ENCODE data around the gene TMPRSS9. TPM values are rescaled to one million over a fixed set of nuclear protein-coding genes. Genes with fewer than 3 reads are reported as not detected.

TMPRSS9 gene
- total and polyA plus RNA-seq, 3 donors from 2014 or later, result 3.5 to 9.8 (median 8.4) TPM

DNA sequence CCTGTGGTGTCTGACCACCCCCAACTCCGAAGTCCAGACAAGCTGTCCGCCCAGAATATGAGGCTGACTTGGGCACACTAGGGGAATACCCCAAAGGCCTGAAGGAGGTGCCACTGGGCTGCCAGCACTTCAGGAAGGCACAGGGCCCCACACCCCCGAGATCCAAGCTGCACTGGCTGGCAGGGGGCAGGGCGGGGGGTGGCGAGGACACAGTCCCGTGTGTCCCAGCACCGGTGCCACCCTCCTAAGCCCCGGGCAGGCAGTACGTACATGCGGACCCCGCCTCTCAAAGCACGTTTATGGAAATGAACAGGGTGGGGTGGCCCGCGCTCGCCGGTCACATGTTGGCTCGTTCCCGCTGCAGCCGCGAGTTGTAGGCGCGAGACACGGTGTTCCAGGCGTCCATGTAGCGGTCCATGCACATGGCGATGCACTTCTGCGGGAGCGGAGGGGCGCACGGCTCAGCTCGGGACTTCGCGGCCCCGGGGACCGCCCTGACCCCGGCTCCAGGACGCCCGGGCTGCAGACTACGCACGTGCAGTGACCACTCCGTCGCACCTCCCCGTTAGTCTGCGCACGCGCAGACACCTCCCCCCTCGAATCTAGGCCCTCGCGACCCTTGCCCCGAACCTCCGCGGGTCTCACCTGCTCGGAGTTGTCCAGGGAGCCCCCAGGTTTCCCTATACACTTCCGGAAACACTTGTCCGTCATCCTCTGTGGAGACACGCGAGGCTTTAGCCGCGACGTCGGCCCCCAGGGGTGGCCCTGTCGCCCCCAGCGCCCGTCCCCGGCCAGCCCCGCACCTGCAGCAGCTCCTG, 66.8 kb downstream of the TMPRSS9 start:
- Histone ChIP-seq H3K4me1 (peaks cover 33% of the 10 kb centered on the region), H3K27me3 (no peaks in the 10 kb centered on the region), H3K27ac (peak overlapping the region; percentile 97 to 99), H3K36me3 (ENCODE audit: low read depth, missing control alignments) (no peaks in the 10 kb centered on the region), H3K4me3 (peak overlapping the region; percentile 93 to 96), H3K9me3 (no peaks in the 10 kb centered on the region)
- intact Hi-C loops (cut with DNase I; ENCODE audit: low total_unique reads), result no loop called here
- TF ChIP-seq, protein P1, sequence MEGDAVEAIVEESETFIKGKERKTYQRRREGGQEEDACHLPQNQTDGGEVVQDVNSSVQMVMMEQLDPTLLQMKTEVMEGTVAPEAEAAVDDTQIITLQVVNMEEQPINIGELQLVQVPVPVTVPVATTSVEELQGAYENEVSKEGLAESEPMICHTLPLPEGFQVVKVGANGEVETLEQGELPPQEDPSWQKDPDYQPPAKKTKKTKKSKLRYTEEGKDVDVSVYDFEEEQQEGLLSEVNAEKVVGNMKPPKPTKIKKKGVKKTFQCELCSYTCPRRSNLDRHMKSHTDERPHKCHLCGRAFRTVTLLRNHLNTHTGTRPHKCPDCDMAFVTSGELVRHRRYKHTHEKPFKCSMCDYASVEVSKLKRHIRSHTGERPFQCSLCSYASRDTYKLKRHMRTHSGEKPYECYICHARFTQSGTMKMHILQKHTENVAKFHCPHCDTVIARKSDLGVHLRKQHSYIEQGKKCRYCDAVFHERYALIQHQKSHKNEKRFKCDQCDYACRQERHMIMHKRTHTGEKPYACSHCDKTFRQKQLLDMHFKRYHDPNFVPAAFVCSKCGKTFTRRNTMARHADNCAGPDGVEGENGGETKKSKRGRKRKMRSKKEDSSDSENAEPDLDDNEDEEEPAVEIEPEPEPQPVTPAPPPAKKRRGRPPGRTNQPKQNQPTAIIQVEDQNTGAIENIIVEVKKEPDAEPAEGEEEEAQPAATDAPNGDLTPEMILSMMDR (IDR thresholded peaks at IDR 0.05), result no peak
- no peak for TF ChIP-seq POLR2A (IDR thresholded peaks at IDR 0.05)
- 5 to 13% methylated on average over 10 to 52 of the region's 66 CpGs for WGBS, 2 donors
- peak; percentile 60 for DNase-seq

DNA sequence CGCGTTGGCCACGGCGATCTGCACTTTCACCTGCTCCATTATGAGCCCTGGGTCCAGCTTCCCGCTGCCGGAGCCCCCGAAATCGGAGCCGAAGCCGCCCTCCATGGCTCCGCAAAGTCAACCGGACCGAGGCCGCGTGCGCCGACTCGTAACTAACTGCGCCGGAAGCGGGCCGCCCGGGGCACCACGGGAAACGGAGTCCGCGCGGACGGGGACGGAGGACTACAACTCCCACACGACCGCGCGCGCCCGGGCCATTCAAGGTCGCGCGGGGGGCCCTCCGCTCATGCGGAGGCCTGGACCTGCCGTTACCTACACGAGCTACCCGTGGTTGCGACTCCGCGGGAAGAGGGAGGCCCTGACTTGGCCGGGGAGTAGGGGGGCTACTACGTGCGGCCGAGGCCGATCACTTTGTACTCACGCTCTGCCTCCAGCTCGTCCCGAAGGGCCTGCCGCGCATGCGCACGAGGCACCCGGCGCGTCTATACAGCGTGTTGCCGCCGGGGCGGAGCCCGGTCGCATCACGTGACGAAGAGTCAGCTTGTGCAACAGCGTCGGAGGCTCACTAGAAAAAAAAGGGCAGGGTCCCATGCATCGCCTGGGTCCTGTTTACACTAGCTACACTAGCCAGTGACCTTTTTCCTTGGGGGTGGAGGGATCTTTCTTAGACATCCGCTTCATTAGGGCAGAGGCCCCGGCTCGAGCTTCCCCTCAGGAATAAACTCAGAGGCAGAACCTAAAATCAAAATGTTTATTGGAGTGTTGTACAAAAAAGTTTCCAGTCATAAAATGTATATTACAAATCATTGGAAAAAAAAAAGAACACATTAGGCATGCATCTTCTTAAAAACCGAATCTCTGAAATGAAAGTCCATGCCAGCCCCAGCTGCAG, 67.6 kb downstream of the TMPRSS9 start, which contains the start of gene TIMM13:
Gene TIMM13 (minus strand): TSS at position 158 of the 892 bp plus-strand sequence. CDS start 53 bp downstream, at position 105.
- H3K27me3 ChIP-seq, result no peaks in the 10 kb centered on the region
- H3K4me1 ChIP-seq, result peaks cover 33% of the 10 kb centered on the region
- intact Hi-C loops (cut with DNase I; ENCODE audit: low total_unique reads), result no loop called here
- WGBS, 2 donors, result 1 to 2% methylated on average over 6 to 72 of the region's 77 CpGs
- H3K27ac ChIP-seq, result peak within 1 kb of the TSS; percentile 97 to 99
- H3K9me3 ChIP-seq, result no peaks in the 10 kb centered on the region
- peak; percentile 96 for DNase-seq
- peak within 1 kb of the TSS; percentile 93 to 96 for H3K4me3 ChIP-seq
- no peaks in the 10 kb centered on the region for H3K36me3 ChIP-seq (ENCODE audit: low read depth, missing control alignments)
- TF ChIP-seq POLR2A (IDR thresholded peaks at IDR 0.05), result no peak
- TF ChIP-seq, protein P1 (IDR thresholded peaks at IDR 0.05), result peak in 2 of 3 experiments; percentile 6 to 28

DNA sequence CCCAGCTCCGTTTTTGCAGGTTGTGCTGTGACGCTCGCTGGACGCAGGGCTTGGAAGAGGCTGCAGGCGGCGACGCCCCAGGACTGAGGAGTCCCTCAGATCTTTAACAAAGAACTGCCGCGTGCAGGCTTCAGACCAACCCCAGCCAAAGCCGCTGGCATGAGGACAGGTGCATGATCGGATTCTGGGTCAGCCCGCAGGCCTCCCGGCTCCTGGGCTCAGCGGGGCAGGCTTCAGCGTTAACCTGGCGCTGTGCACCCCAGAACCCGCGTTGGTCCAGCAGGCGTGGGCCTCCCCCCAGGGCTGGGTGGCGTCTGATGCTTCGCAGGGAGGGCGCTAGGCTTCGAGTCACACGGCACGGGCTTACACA, 68.2 kb downstream of the TMPRSS9 start:
- H3K4me3 ChIP-seq, result peak overlapping the region; percentile 93 to 96
- intact Hi-C loops (cut with DNase I; ENCODE audit: low total_unique reads), result no loop called here
- peak overlapping the region in 1 of 2 donors; percentile 99 for H3K27ac ChIP-seq
- TF ChIP-seq, protein P1 (IDR thresholded peaks at IDR 0.05), result no peak
- no peak for TF ChIP-seq POLR2A (IDR thresholded peaks at IDR 0.05)
- WGBS, 2 donors, result 6 to 23% methylated on average over 12 to 25 of the region's 25 CpGs
- H3K27me3 ChIP-seq, result no peaks in the 10 kb centered on the region
- H3K9me3 ChIP-seq, result no peaks in the 10 kb centered on the region
- H3K36me3 ChIP-seq (ENCODE audit: low read depth, missing control alignments), result no peaks in the 10 kb centered on the region
- peak; percentile 50 for DNase-seq
- peaks cover 30% of the 10 kb centered on the region for H3K4me1 ChIP-seq

DNA sequence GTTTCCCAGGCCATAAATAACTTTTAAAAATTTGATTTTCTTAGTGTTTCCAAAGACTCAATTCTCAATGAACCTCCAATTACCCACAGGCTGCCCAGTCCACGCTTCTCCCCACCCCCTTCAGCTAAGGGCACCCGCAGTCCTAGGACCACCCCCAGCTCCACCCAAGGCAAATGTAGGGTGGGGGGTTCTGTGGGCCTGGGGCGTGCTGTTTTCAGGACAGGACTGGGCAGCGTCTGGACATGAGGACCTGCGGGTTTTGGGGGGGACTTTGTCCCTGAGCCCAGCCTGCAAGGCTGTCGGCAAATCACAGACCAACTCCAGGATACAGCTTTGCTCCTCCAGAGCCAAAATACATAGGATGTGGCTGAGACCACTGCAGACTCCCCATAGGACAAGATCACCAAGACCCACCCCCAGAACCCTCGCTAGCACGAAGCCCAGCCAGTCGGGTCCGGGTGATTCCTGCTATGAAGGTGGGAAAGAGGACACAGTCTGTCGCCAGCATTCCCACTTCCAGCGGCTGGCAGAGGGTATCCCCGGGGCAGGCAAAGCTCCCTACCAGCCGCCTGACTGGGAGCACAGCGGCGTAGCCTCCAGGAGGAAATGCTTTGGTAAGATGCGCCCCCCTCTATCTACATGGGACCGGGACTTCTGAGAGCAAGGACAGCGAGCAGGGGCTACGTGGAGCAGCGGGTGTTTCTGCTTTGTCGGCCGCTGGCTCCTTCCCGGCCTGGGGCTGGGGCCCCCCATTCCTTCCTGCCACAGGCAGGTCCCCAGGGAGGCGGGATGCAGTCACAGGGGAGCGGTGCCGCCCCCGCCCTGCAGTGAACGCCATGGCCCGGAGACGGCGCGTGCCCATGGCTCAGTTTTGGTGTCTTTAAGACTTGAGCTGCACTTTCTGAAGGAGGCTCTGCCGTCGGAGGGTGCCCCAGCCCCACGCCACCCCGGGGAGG, 69.0 kb downstream of the TMPRSS9 start:
- Histone ChIP-seq H3K4me3 (no peak overlapping the region), H3K4me1 (peaks cover 23% of the 10 kb centered on the region), H3K36me3 (ENCODE audit: low read depth, missing control alignments) (no peaks in the 10 kb centered on the region), H3K9me3 (no peaks in the 10 kb centered on the region), H3K27me3 (no peaks in the 10 kb centered on the region), H3K27ac (no peak overlapping the region)
- intact Hi-C loops (cut with DNase I; ENCODE audit: low total_unique reads), result no loop called here
- WGBS, 2 donors, result 39 to 62% methylated on average over 14 to 37 of the region's 37 CpGs
- TF ChIP-seq POLR2A (IDR thresholded peaks at IDR 0.05), result no peak
- TF ChIP-seq, protein P1 (IDR thresholded peaks at IDR 0.05), result no peak
- no peak for DNase-seq
